ENCODE data around the gene TRAPPC12.

- TF ChIP-seq POLR2A (IDR thresholded peaks at IDR 0.05) (no peak), POLR2AphosphoS5 (IDR thresholded peaks at IDR 0.05) (no peak)
Measured at GRCh38 chr2:3489764-3490115, 110.2 kb downstream of the TRAPPC12 start.
